Measurements from ENCODE around the gene EFNB1.

DNA sequence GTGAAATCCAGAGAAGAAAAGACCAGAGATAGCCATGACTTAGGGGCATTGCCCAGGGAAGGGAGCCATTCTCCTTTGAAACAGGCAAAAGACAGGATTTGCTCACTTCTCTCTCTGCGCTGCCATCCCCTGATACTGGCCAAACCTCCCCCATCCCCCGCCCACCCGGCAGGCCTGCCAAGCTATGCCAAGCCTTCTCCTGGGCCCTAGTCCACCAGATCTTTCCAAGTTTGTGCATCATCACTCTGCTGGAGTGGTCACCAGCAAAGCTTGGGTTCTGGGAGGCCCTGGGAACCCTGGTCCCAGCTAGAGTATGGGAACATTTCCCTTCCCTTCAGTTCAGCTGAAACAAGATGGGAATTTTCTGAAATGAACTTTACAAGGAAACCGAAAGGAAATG is 18.4 kb downstream of the EFNB1 start:
- TF ChIP-seq CTCF (IDR thresholded peaks at IDR 0.05), result no peak
- no peak for TF ChIP-seq POLR2A (IDR thresholded peaks at IDR 0.05)
- TF ChIP-seq EP300 (IDR thresholded peaks at IDR 0.05; ENCODE audit: low read depth), result no peak
